HepG2 (cell line): Measurements from ENCODE around the gene RBM28. TPM values are rescaled to one million over a fixed set of nuclear protein-coding genes. Genes with fewer than 3 reads are reported as not detected.

Experiments
- ATAC-seq: fragments of 200-7000 bp; cut with Tn5 transposase; 3 replicates; pipeline ENCODE4 v1.9.1; 2020; ENCODE audit warnings: mild to moderate bottlenecking, moderate library complexity
- Bru-seq: library from RNA; stranded (reverse); fragments of 400-500 nt; gene quantifications from one replicate; lab custom pipeline; 2021; lab: Mats Ljungman, UMichigan
- BruChase-seq, 2 experiments: library from RNA; stranded (reverse); fragments of 400-500 nt; gene quantifications; one replicate each; lab custom pipeline; 2021; lab: Mats Ljungman, UMichigan
- BruUV-seq: library from RNA; stranded (reverse); fragments of 400-500 nt; replicated peaks from 2 replicates; lab custom pipeline; 2021; lab: Mats Ljungman, UMichigan
- CTCF ChIA-PET: fragments of 300-600 bp; formaldehyde crosslinking; extraction: SDS; loops from one replicate; lab custom pipeline; 2021; ENCODE audit warnings: low total read pairs, inconsistent platforms, low intra/inter-chr PET ratio; lab: Yijun Ruan, JAX
- POLR2A ChIA-PET: fragments of 350-600 bp; sonication (Branson Sonifier 250); formaldehyde crosslinking; loops from one replicate; lab custom pipeline; 2020; ENCODE audit warnings: antibody characterized with exemption, inconsistent platforms; lab: Yijun Ruan, JAX
- DNase-seq: peaks from one replicate; pipeline ENCODE4 v3.0.0-alpha.2; 2015; ENCODE audit warnings: low spot score
- FAIRE-seq: peaks from 3 replicates; lab custom pipeline; 2011; peaks lifted over from hg19 to GRCh38; lab: Jason Lieb, UNC
- H2AFZ ChIP-seq: one replicate; pipeline ENCODE4 v1.6.1; 2011; ENCODE audit warnings: low read length, inconsistent platforms
- H3K27ac ChIP-seq: fragments of 300-600 bp; 3 replicates; pipeline ENCODE4 v1.8.0; 2011; ENCODE audit warnings: mixed run types, mild to moderate bottlenecking, mixed read lengths, low read length, inconsistent platforms; ENCODE audit not compliant: insufficient read depth; ENCODE audit errors: extremely low read length
- H3K27me3 ChIP-seq, 2 experiments: fragments of 200-600 bp in 1 of 2; 2 replicates in 1 of 2; 3 replicates in 1 of 2; pipeline versions ENCODE4 v1.6.0 to v1.8.0; 2011; ENCODE audit warnings: low read length in 2 of 2, mild to moderate bottlenecking in 2 of 2, moderate library complexity in 2 of 2, inconsistent platforms in 1 of 2; ENCODE audit not compliant: insufficient read depth in 2 of 2, control insufficient read depth in 1 of 2
- H3K36me3 ChIP-seq, 2 experiments: fragments of 200-600 bp in 1 of 2; replicated peaks in 1 of 2; 2 replicates in 1 of 2; 3 replicates in 1 of 2; pipeline versions ENCODE4 v1.5.1 to v1.8.0; 2011; ENCODE audit warnings: low read length in 2 of 2, inconsistent platforms in 1 of 2; ENCODE audit not compliant: insufficient read depth in 2 of 2, control insufficient read depth in 1 of 2
- H3K4me1 ChIP-seq: 2 replicates; pipeline ENCODE4 v1.5.1; 2012; ENCODE audit warnings: low read length, inconsistent platforms; ENCODE audit not compliant: insufficient read depth
- H3K4me2 ChIP-seq: 2 replicates; pipeline ENCODE4 v1.6.0; 2011; ENCODE audit warnings: low read depth, low read length, inconsistent platforms
- H3K4me3 ChIP-seq, 3 experiments: fragments of 200-600 bp in 1 of 3; sonication (generic), shearing (Covaris generic) in 1 of 3; replicated peaks in 1 of 3; 2 replicates each; pipeline ENCODE4 v1.5.1; 2011 to 2016; ENCODE audit warnings: low read length in 3 of 3, inconsistent platforms in 2 of 3, low read depth in 2 of 3, mild to moderate bottlenecking in 2 of 3, control low read depth in 1 of 3, mixed read lengths in 1 of 3; ENCODE audit not compliant: insufficient read depth in 1 of 3
- H3K79me2 ChIP-seq: one replicate; pipeline ENCODE4 v1.6.1; 2011; ENCODE audit warnings: low read length, inconsistent platforms; ENCODE audit not compliant: insufficient read depth
- H3K9ac ChIP-seq: 2 replicates; pipeline ENCODE4 v1.6.0; 2011; ENCODE audit warnings: mild to moderate bottlenecking, low read depth, low read length, inconsistent platforms; ENCODE audit not compliant: insufficient read depth
- H3K9me3 ChIP-seq: 2 replicates; pipeline ENCODE4 v1.5.1; 2012; ENCODE audit warnings: mild to moderate bottlenecking, low read length
- H4K20me1 ChIP-seq: 2 replicates; pipeline ENCODE4 v1.6.0; 2011; ENCODE audit warnings: inconsistent platforms, mild to moderate bottlenecking, low read length, moderate library complexity; ENCODE audit not compliant: insufficient read depth
- ADNP ChIP-seq: sonication (generic); formaldehyde crosslinking; IDR thresholded peaks from 2 replicates; pipeline ENCODE4 v1.4.0; 2020; ENCODE audit warnings: missing genetic modification reagents
- ATF5 ChIP-seq: sonication (generic); formaldehyde crosslinking; IDR thresholded peaks from 2 replicates; pipeline ENCODE4 v1.4.0; 2020; ENCODE audit warnings: mild to moderate bottlenecking, low read depth, missing genetic modification reagents
- ATRX ChIP-seq: sonication (generic); formaldehyde crosslinking; IDR thresholded peaks from 2 replicates; pipeline ENCODE4 v1.4.0; 2020; ENCODE audit warnings: missing genetic modification reagents, borderline replicate concordance
- HNRNPH1 ChIP-seq: fragments of 200-400 bp; formaldehyde crosslinking; optimal IDR thresholded peaks from 2 replicates; pipeline ENCODE3; 2017; ENCODE audit warnings: mild to moderate bottlenecking, low read depth, low read length
- IKZF5 ChIP-seq: IDR thresholded peaks from 2 replicates; pipeline ENCODE4 v1.6.1; 2018; ENCODE audit warnings: missing genetic modification reagents, mild to moderate bottlenecking, missing compliant biosample characterization
- KDM3A ChIP-seq: IDR thresholded peaks from 2 replicates; pipeline ENCODE4 v1.6.1; 2018; ENCODE audit warnings: low read depth, missing compliant biosample characterization
- NFYC ChIP-seq: IDR thresholded peaks from 2 replicates; pipeline ENCODE4 v1.6.1; 2016; ENCODE audit warnings: missing genetic modification reagents, missing compliant biosample characterization
- RORA ChIP-seq: sonication (generic); formaldehyde crosslinking; IDR thresholded peaks from 2 replicates; pipeline ENCODE4 v1.5.0; 2020; ENCODE audit warnings: mild to moderate bottlenecking, missing genetic modification reagents, moderate library complexity
- ZBTB26 ChIP-seq: IDR thresholded peaks from 2 replicates; pipeline ENCODE4 v1.6.1; 2016; ENCODE audit warnings: missing compliant biosample characterization, missing genetic modification reagents, borderline replicate concordance
- ZFP1 ChIP-seq: IDR thresholded peaks from 2 replicates; pipeline ENCODE4 v1.6.1; 2016
- ZNF10 ChIP-seq: sonication (generic); formaldehyde crosslinking; IDR thresholded peaks from 2 replicates; pipeline ENCODE4 v1.4.0; 2020; ENCODE audit warnings: mild to moderate bottlenecking, low read depth, missing genetic modification reagents, borderline replicate concordance
- ZNF251 ChIP-seq: sonication (generic); formaldehyde crosslinking; IDR thresholded peaks from 2 replicates; pipeline ENCODE4 v1.9.0; 2021; ENCODE audit warnings: mild to moderate bottlenecking, missing genetic modification reagents
- ZNF468 ChIP-seq: sonication (generic); formaldehyde crosslinking; IDR thresholded peaks from 2 replicates; pipeline ENCODE4 v1.8.0; 2022; ENCODE audit warnings: mild to moderate bottlenecking, moderate library complexity, missing genetic modification reagents
- WGBS: methylation state at CpG from one replicate; pipeline ENCODE4 v1.1.6; 2017; ENCODE audit warnings: low lambda C conversion rate; 5-methylcytosine and 5-hydroxymethylcytosine counted together
- in situ Hi-C: cut with HindIII; loops from 2 replicates; pipeline ENCODE4 v1.10.0; 2017; ENCODE audit warnings: low pct_unique_long_range_greater_than_20kb; ENCODE audit not compliant: extremely low pct_ligation_motif_present
- intact Hi-C: fragments of 100-400 bp; cut with micrococcal nuclease; formaldehyde crosslinking; loops from one replicate; pipeline ENCODE4 v1.10.0; 2022; ENCODE audit not compliant: unreplicated experiment
- long read RNA-seq, 2 experiments: library from RNA in 1 of 2; library from polyadenylated mRNA in 1 of 2; stranded (forward) in 1 of 2; unstranded in 1 of 2; transcript quantifications; one replicate each; pipeline ENCODE4 v2.0.0, GENCODE V29; 2019 to 2022
- polyA minus RNA-seq, 3 experiments: library from RNA; depleted of rRNA, polyadenylated mRNA; stranded (reverse); fragments of >200 nt; gene quantifications; 2 replicates each; pipeline ENCODE4 v1.2.3, GENCODE V29; 2011; ENCODE audit warnings: low replicate concordance in 1 of 3
- polyA plus RNA-seq, 8 experiments: library from polyadenylated mRNA; depleted of rRNA in 3 of 8; stranded (reverse) in 7 of 8; unstranded in 1 of 8; fragments of >200 nt; fragmentation: Illumina TruSeq in 4 of 8; extraction: Trizol in 4 of 8; gene quantifications; 2 replicates each; pipeline versions ENCODE4 v1.2.1 to v1.2.3, GENCODE V29; 2011 to 2016; ENCODE audit warnings: low read depth in 4 of 8, missing spikeins in 1 of 8, mixed read lengths in 1 of 8; ENCODE audit not compliant: insufficient read depth in 1 of 8
- total RNA-seq, 5 experiments: library from RNA; depleted of rRNA; stranded (reverse); fragments of >200 nt; fragmentation: Illumina TruSeq; extraction: Trizol; gene quantifications; 2 replicates each; pipeline ENCODE4 v1.2.3, GENCODE V29; 2016; ENCODE audit warnings: low read depth in 1 of 5

RBM28 gene
- total RNA-seq (2016; rRNA removed; fragmentation: Illumina TruSeq; extraction: Trizol): 49.0 and 61.2 TPM in 2 replicates
- 7.3 and 8.4 TPM in 2 replicates for total RNA-seq (2016; cell fraction: cytosol; rRNA removed; fragmentation: Illumina TruSeq; extraction: Trizol; ENCODE audit: low read depth)
- total RNA-seq (2016; cell fraction: insoluble cytoplasmic fraction; rRNA removed; fragmentation: Illumina TruSeq; extraction: Trizol): 50.4 and 59.7 TPM in 2 replicates
- total RNA-seq (2016; cell fraction: membrane; rRNA removed; fragmentation: Illumina TruSeq; extraction: Trizol): 6.4 and 9.5 TPM in 2 replicates
- total RNA-seq (2016; cell fraction: nucleus; rRNA removed; fragmentation: Illumina TruSeq; extraction: Trizol): 41.5 and 46.2 TPM in 2 replicates
- polyA plus RNA-seq (2011; rRNA removed): 20.3 and 20.5 TPM in 2 replicates
- 10.7 and 11.3 TPM in 2 replicates for polyA plus RNA-seq (2011; cell fraction: cytosol; rRNA removed)
- polyA plus RNA-seq (2011; cell fraction: nucleus; rRNA removed): 43.8 and 49.7 TPM in 2 replicates
- polyA plus RNA-seq (2012): 33.1 and 42.8 TPM in 2 replicates
- 1.6 and 1.9 TPM in 2 replicates for polyA plus RNA-seq (2016; cell fraction: cytosol; fragmentation: Illumina TruSeq; extraction: Trizol; ENCODE audit: low read depth)
- polyA plus RNA-seq (2016; cell fraction: insoluble cytoplasmic fraction; fragmentation: Illumina TruSeq; extraction: Trizol; ENCODE audit: low read depth): 54.9 and 57.4 TPM in 2 replicates
- 3.8 and 5.7 TPM in 2 replicates for polyA plus RNA-seq (2016; cell fraction: membrane; fragmentation: Illumina TruSeq; extraction: Trizol; ENCODE audit: low read depth)
- 82.8 and 85.5 TPM in 2 replicates for polyA plus RNA-seq (2016; cell fraction: nucleus; fragmentation: Illumina TruSeq; extraction: Trizol; ENCODE audit: insufficient read depth, low read depth)
- 8.3 and 17.5 TPM in 2 replicates for polyA minus RNA-seq (2011; rRNA and poly(A)+ RNA removed; ENCODE audit: low replicate concordance)
- polyA minus RNA-seq (2011; cell fraction: cytosol; rRNA and poly(A)+ RNA removed): 9.8 and 11.3 TPM in 2 replicates
- 21.2 and 29.0 TPM in 2 replicates for polyA minus RNA-seq (2011; cell fraction: nucleus; rRNA and poly(A)+ RNA removed)
- Bru-seq, nascent RNA: percentile 74 among the genes with signal in this experiment
- BruChase-seq, experiment 1, labeled RNA remaining after a 6-hour chase: percentile 84 among the genes with signal in this experiment
- percentile 80 among the genes with signal in this experiment for BruChase-seq, experiment 2, labeled RNA remaining after a 2-hour chase
- long read RNA-seq, experiment 1, full-length matches to known transcripts: 11 of 35 reads
- long read RNA-seq, experiment 1, partial matches to known transcripts: 18 of 35 reads
- long read RNA-seq, experiment 1, other reads (novel, unspliced or antisense): 6 of 35 reads
- long read RNA-seq, experiment 2, full-length matches to known transcripts: 12 of 44 reads
- long read RNA-seq, experiment 2, partial matches to known transcripts: 20 of 44 reads
- long read RNA-seq, experiment 2, other reads (novel, unspliced or antisense): 12 of 44 reads

- Histone ChIP-seq H3K9ac (peak within 1 kb of the TSS; percentile 79), H4K20me1 (peaks cover 2% of the 10 kb centered on the region; the same call in 1 of the 2 replicates), H3K27me3 (no peaks in the 10 kb centered on the region), H3K79me2 (peaks cover 30% of the 10 kb centered on the region), H3K4me3 (peak within 1 kb of the TSS; percentile 76 to 82 (median 79)), H2AFZ (peak within 1 kb of the TSS; percentile 98), H3K4me1 (peaks cover 19% of the 10 kb centered on the region), H3K9me3 (no peaks in the 10 kb centered on the region), H3K4me2 (peak within 1 kb of the TSS; percentile 80), H3K27ac (peak within 1 kb of the TSS; percentile 75), H3K36me3 (peaks cover 3 to 10% of the 10 kb centered on the region in 2 experiments; a peak in 4 of 5 replicates)
- peak; percentile 94 for ATAC-seq
- in situ Hi-C loops (no loop called here), intact Hi-C loops (no loop called here)
- ChIA-PET POLR2A (interaction anchor here (0.6 to 1.1 kb wide), 7 partner anchors 32 to 338 kb away, joined by 3 to 4 read pairs (median 3); no protein-coding TSS in a partner anchor), CTCF (no interaction called here)
- peak; percentile 88 for DNase-seq
- BruUV-seq: no TSS peak
- FAIRE-seq: peak; percentile 83
- WGBS: 23% methylated on average over 33 of the region's 49 CpGs
- TF ChIP-seq IKZF5 (CRISPR knock-in tag) (peak; percentile 99), ADNP (CRISPR knock-in tag) (no peak), ZNF10 (CRISPR knock-in tag) (0 out of 2 replicates have a peak, but pooled peaks have one; percentile 75), RORA (CRISPR knock-in tag) (no peak), KDM3A (CRISPR knock-in tag) (peak; percentile 97), ZNF251 (CRISPR knock-in tag) (peak; percentile 98), ZFP1 (CRISPR knock-in tag) (peak; percentile 93), ATRX (CRISPR knock-in tag) (no peak), ZNF468 (CRISPR knock-in tag) (peak; percentile 99), ATF5 (CRISPR knock-in tag) (peak; percentile 95; the same call in 1 of the 2 replicates), HNRNPH1 (peak; percentile 65), NFYC (CRISPR knock-in tag) (peak; percentile 80), ZBTB26 (CRISPR knock-in tag) (peak; percentile 96)
These were observed at the start of gene RBM28 for GRCh38 chr7:128343554-128344430. RBM28 (minus strand) TSS chr7:128343908; CDS start chr7:128343793, 115 bp downstream.
